ENCODE data around the gene UBFD1. TPM values are rescaled to one million over a fixed set of nuclear protein-coding genes. Genes with fewer than 3 reads are reported as not detected.
"Not testable (repeated sequence)": the region's sequence is repeated elsewhere in the genome, so short reads cannot be mapped to it uniquely, and the experiment has no call there.

The UBFD1 gene
- polyA plus RNA-seq, 4 donors, result 66.7 to 80.8 (median 74.6) TPM

- peak; percentile 37 to 79 (median 74) for DNase-seq (ENCODE audit: low read depth in 4 of 4, low spot score in 2 of 4)
Observed at GRCh38 chr16:23595951-23596720, 38.6 kb downstream of the UBFD1 start, which contains the start of gene NDUFAB1. Gene NDUFAB1, minus strand, starts transcription at chr16:23596316. Its CDS starts 26 bp downstream, at chr16:23596290.

GRCh38 chr16:23597003-23597756 lies 39.7 kb downstream of the UBFD1 start:
- DNase-seq (ENCODE audit: low read depth in 4 of 4, low spot score in 2 of 4), result no peak

DNA sequence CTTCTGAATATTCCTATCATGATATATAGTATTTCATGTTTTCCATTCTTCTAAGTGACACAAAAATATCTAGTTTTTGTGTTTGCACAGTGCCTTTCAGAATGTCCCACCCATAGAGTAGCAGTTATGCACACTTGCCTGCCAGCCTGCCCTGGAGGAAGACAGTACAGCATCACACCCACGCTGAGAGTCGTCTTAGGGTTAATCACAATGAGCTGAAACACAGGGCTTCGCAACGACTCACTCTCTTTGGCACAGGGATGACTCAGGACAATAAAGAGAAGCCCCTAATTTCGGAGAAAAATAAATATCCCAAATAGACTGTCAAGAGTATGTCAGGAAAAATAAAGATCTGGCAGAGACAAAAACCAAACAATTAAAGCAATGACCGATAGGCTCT lies 50.2 kb downstream of the UBFD1 start:
- no peak for DNase-seq (ENCODE audit: low read depth in 4 of 4, low spot score in 2 of 4)

DNA sequence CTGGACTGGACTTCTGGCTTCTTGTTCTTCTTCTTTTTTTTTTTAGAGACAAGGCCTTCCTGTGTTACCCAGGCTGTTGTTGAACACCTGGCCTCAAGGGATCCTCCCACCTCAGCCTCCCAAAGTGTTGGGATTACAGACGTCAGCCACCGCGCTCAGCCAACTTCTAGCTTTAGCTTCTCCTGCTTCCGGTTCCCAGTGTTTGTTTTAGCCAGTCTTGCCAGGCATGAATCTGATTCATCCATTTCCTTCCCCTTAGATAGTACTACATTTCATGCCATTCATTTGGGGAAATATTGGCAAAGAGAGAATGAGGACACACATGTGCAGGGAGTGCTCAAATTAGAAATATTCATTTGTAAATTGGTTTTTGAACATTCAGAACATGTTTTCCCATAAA lies 50.7 kb downstream of the UBFD1 start:
- DNase-seq (ENCODE audit: low read depth in 4 of 4, low spot score in 2 of 4), result no peak

- DNase-seq (ENCODE audit: low read depth in 4 of 4, low spot score in 2 of 4), result no peak
Observed at GRCh38 chr16:23609929-23610328, 52.4 kb downstream of the UBFD1 start.

- DNase-seq (ENCODE audit: low read depth in 4 of 4, low spot score in 2 of 4), result not testable (repeated sequence)
Observed at GRCh38 chr16:23610905-23611304, 53.4 kb downstream of the UBFD1 start.

DNA sequence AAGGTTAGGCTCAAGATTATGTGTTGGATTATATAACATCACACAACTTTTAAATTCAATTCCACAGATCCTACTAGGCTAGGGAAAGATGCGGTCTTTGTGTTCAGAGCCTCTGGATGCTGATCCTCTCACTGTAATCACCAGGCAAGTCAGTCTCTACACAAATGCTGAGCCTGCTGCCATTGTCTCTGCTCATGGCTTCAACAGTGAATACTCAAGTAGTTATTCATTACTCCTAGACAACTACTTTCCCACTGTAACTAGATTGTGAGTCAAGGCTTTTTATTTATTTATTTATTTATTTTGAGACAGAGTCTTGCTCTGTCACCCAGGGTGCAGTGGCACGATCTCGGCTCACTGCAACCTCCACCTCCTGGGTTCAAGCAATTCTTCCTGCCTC lies 54.4 kb downstream of the UBFD1 start:
- no peak for DNase-seq (ENCODE audit: low read depth in 4 of 4, low spot score in 2 of 4)

DNA sequence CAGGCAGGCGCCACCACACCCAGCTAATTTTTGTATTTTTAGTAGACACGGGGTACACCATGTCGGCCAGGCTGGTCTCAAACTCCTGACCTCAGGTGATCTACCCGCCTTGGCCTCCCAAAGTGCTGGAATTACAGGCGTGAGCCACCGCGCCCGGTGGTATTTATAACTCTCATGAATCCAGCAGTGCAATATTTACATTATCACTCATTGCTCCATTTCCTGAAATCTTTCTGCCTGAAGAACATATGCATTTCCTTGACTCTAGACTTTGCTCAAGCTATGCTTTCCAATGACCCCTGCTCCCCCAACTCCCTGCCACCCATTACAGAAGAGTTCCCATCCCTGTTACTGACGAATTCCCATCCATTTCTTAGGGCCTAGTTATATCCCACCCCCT lies 58.3 kb downstream of the UBFD1 start:
- DNase-seq (ENCODE audit: low read depth in 4 of 4, low spot score in 2 of 4), result no peak

Other genes starting within 250 kb of the UBFD1 start
- gene COG7, start 104.5 kb upstream of the UBFD1 start, polyA plus RNA-seq (ENCODE audit: insufficient read length in 4 of 4), result 10 to 100 TPM; 21.7 to 42.4 (median 30.9) TPM
- gene GGA2, start 47.2 kb upstream of the UBFD1 start, polyA plus RNA-seq (ENCODE audit: insufficient read length in 4 of 4), result 100 to 1,000 TPM; 110 to 158 (median 140) TPM
- gene EARS2, start 377 bp upstream of the UBFD1 start, polyA plus RNA-seq (ENCODE audit: insufficient read length in 4 of 4), result 10 to 100 TPM; 28.2 to 33.2 (median 30.2) TPM
- 100 to 1,000 TPM in 2 of 4 donors, 10 to 100 TPM in 2; 88.4 to 106 (median 98.1) TPM for gene NDUFAB1, start 38.6 kb downstream of the UBFD1 start, polyA plus RNA-seq (ENCODE audit: insufficient read length in 4 of 4)
- gene PALB2, start 83.6 kb downstream of the UBFD1 start, polyA plus RNA-seq (ENCODE audit: insufficient read length in 4 of 4), result 10 to 100 TPM; 17.5 to 22.3 (median 20.4) TPM
- 10 to 100 TPM; 55.9 to 71.1 (median 64.8) TPM for gene DCTN5, start 83.7 kb downstream of the UBFD1 start, polyA plus RNA-seq (ENCODE audit: insufficient read length in 4 of 4)
- gene PLK1, start 121.2 kb downstream of the UBFD1 start, polyA plus RNA-seq (ENCODE audit: insufficient read length in 4 of 4), result 10 to 100 TPM; 24.4 to 29.9 (median 26.1) TPM
- 1 to 10 TPM in 1 of 4 donors, under 1 TPM in 3; 0.51 to 1.1 (median 0.77) TPM for gene ERN2, start 155.5 kb downstream of the UBFD1 start, polyA plus RNA-seq (ENCODE audit: insufficient read length in 4 of 4)
- gene CHP2, start 197.3 kb downstream of the UBFD1 start, polyA plus RNA-seq (ENCODE audit: insufficient read length in 4 of 4), result 1 to 10 TPM in 2 of 4 donors, under 1 TPM in 2; 0.56 to 1.8 (median 1.2) TPM

All from left renal cortex interstitium (tissue), 4 donors.